DND-41 (cell line): ENCODE data around the gene SMAD7.

ENCODE experiments used
- CTCF ChIP-seq: IDR thresholded peaks from 2 replicates; pipeline ENCODE4 v1.5.1; 2012; ENCODE audit warnings: borderline replicate concordance, low read length, moderate library complexity, mild to moderate bottlenecking; ENCODE audit not compliant: poor library complexity, severe bottlenecking; ENCODE audit errors: extremely low read depth
- EZH2 ChIP-seq: IDR thresholded peaks from 3 replicates; pipeline ENCODE4 v1.6.1; 2012; ENCODE audit warnings: borderline replicate concordance, low read depth, mild to moderate bottlenecking, moderate library complexity, low read length, inconsistent platforms; ENCODE audit not compliant: severe bottlenecking

GRCh38 chr18:48918660-48919456 lies 31.9 kb downstream of the SMAD7 start:
- TF ChIP-seq CTCF, result no peak
- no peak for TF ChIP-seq EZH2
